Measurements from ENCODE around the gene KLF16.

- TF ChIP-seq CTCF (IDR thresholded peaks at IDR 0.05; ENCODE audit: low read length): no peak
- TF ChIP-seq EZH2 (IDR thresholded peaks at IDR 0.05; ENCODE audit: borderline replicate concordance, low read length): no peak
These were observed 45.7 kb downstream of the KLF16 start for GRCh38 chr19:1817553-1818179.

Data from OCI-LY1 (cell line).